ENCODE results near the gene ARMH1.

The ARMH1 gene

DNA sequence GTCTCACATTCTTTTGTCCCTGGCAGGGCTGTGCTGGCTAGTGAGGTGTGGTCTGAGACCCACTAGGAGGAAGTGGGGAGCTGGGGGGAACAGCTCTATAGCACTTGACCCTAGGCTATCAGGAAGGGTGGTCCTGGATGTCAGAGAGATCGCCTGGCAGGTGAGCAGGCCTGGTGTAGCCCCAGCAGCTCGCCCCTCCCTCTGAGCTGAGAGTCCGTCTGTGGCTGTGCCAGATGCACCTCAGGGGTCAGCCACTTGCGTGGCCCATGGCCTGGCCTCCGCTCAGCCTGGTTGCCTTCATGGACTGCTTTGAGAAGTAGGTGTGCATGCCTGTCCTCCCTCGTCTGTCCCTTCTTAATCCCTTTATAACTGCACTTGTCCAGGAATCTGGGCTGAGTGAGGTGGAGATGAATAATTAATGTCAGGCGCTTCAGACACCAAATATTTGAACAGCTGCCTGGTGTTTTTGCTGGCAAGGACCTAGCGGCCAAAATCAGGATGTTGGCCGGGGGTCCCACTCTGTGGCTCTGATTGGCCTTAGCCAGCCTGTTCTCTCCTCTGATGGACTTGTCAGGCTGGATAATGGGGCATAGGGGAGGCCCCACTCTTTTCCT lies 30.7 kb upstream of the ARMH1 start:
- no peak overlapping the region for H3K4me3 ChIP-seq (ENCODE audit: low read length)
- peaks cover 5% of the 10 kb centered on the region for H3K36me3 ChIP-seq (replicated peaks; ENCODE audit: low read depth, low read length)
- no peak for TF ChIP-seq EZH2phosphoT487 (IDR thresholded peaks at IDR 0.05; ENCODE audit: low read depth)
- TF ChIP-seq, protein P1, sequence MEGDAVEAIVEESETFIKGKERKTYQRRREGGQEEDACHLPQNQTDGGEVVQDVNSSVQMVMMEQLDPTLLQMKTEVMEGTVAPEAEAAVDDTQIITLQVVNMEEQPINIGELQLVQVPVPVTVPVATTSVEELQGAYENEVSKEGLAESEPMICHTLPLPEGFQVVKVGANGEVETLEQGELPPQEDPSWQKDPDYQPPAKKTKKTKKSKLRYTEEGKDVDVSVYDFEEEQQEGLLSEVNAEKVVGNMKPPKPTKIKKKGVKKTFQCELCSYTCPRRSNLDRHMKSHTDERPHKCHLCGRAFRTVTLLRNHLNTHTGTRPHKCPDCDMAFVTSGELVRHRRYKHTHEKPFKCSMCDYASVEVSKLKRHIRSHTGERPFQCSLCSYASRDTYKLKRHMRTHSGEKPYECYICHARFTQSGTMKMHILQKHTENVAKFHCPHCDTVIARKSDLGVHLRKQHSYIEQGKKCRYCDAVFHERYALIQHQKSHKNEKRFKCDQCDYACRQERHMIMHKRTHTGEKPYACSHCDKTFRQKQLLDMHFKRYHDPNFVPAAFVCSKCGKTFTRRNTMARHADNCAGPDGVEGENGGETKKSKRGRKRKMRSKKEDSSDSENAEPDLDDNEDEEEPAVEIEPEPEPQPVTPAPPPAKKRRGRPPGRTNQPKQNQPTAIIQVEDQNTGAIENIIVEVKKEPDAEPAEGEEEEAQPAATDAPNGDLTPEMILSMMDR (IDR thresholded peaks at IDR 0.05; ENCODE audit: low read depth, low read length): no peak
- no peaks in the 10 kb centered on the region for H4K20me1 ChIP-seq (ENCODE audit: insufficient read depth, low read length)
- H3K4me2 ChIP-seq (ENCODE audit: low read length): no peak overlapping the region
- no peaks in the 10 kb centered on the region for H3K9me3 ChIP-seq (ENCODE audit: insufficient read depth, low read length)
- no peak overlapping the region for H2AFZ ChIP-seq (ENCODE audit: low read depth, low read length)
- H3K79me2 ChIP-seq (ENCODE audit: low read length): no peaks in the 10 kb centered on the region
- no peak overlapping the region for H3K9ac ChIP-seq (ENCODE audit: low read length)
- H3K27me3 ChIP-seq (ENCODE audit: low read depth, low read length): no peaks in the 10 kb centered on the region
- no peaks in the 10 kb centered on the region for H3K4me1 ChIP-seq (ENCODE audit: low read length)
- no peak overlapping the region for H3K27ac ChIP-seq (ENCODE audit: low read length)

DNA sequence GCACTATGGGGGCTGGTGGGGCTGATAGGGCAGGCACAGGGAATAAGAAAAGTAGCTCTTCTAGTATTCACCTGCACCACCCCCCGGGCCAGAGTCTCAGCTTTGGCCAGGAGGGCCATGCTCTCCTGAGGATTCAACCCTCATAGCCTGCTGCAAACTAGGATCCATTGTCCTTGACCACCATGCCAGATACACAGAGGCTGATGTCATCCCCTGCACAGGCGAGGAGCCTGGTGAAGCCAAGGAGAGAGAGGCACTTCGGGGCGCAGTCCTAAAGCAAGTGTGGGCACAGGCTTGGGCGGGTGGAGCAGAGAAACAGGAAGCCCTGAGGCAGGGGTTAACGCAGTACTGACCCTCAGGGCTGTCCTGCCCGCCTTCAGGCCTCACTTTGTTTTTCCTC lies 29.7 kb upstream of the ARMH1 start:
- H3K27me3 ChIP-seq (ENCODE audit: low read depth, low read length): no peaks in the 10 kb centered on the region
- no peaks in the 10 kb centered on the region for H3K36me3 ChIP-seq (replicated peaks; ENCODE audit: low read depth, low read length)
- no peak overlapping the region for H3K4me3 ChIP-seq (ENCODE audit: low read length)
- H3K4me1 ChIP-seq (ENCODE audit: low read length): no peaks in the 10 kb centered on the region
- H4K20me1 ChIP-seq (ENCODE audit: insufficient read depth, low read length): no peaks in the 10 kb centered on the region
- H3K79me2 ChIP-seq (ENCODE audit: low read length): no peaks in the 10 kb centered on the region
- no peaks in the 10 kb centered on the region for H3K9me3 ChIP-seq (ENCODE audit: insufficient read depth, low read length)
- no peak overlapping the region for H3K9ac ChIP-seq (ENCODE audit: low read length)
- H3K27ac ChIP-seq (ENCODE audit: low read length): no peak overlapping the region
- no peak overlapping the region for H3K4me2 ChIP-seq (ENCODE audit: low read length)
- TF ChIP-seq, protein P1 (IDR thresholded peaks at IDR 0.05; ENCODE audit: low read depth, low read length): no peak
- TF ChIP-seq EZH2phosphoT487 (IDR thresholded peaks at IDR 0.05; ENCODE audit: low read depth): no peak
- no peak overlapping the region for H2AFZ ChIP-seq (ENCODE audit: low read depth, low read length)

DNA sequence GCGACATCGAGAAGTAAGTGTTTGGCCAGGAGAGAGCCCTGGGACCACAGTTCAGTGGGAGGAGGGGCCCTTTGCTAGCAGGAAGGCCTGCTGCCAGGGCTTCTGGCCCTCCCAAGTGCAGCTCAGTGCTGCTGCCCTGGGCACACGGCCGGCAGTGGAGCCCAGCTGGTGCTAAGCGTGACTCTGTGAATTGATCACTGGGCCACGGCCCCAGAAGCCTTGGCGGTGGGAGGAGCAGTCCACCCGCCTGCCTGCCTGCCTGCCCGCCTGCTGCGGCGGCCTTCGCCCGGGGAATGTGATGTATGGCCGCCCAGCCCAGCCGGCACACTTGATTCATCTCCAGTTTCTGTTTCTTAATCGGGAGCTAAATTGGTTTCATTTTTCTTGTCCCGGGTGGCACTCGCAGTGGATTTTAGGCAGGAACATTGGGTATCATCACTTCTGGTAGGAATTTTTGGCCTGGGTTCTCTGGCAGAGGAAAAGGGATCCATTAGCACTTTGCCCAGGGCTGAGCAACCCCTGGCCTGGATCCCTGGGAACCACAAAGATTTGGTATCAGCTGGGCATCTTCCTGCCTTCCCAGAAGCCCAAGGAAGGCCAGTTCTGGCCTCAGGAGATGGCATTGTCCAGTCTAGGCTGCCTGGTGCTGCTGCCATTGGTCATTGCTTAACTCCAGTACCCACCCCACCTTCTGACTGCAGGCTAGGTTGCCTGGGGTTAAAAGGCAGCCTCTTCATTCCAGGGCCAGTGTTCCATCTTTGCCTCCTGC lies 28.9 kb upstream of the ARMH1 start:
- no peak for TF ChIP-seq EZH2phosphoT487 (IDR thresholded peaks at IDR 0.05; ENCODE audit: low read depth)
- TF ChIP-seq, protein P1 (IDR thresholded peaks at IDR 0.05; ENCODE audit: low read depth, low read length): no peak
- Histone ChIP-seq H3K79me2 (ENCODE audit: low read length) (no peaks in the 10 kb centered on the region), H3K4me2 (ENCODE audit: low read length) (no peak overlapping the region), H2AFZ (ENCODE audit: low read depth, low read length) (no peak overlapping the region), H3K9me3 (ENCODE audit: insufficient read depth, low read length) (no peaks in the 10 kb centered on the region), H3K36me3 (replicated peaks; ENCODE audit: low read depth, low read length) (no peaks in the 10 kb centered on the region), H3K4me3 (ENCODE audit: low read length) (no peak overlapping the region), H3K27ac (ENCODE audit: low read length) (no peak overlapping the region), H3K4me1 (ENCODE audit: low read length) (no peaks in the 10 kb centered on the region), H3K27me3 (ENCODE audit: low read depth, low read length) (no peaks in the 10 kb centered on the region), H4K20me1 (ENCODE audit: insufficient read depth, low read length) (no peaks in the 10 kb centered on the region), H3K9ac (ENCODE audit: low read length) (no peak overlapping the region)

DNA sequence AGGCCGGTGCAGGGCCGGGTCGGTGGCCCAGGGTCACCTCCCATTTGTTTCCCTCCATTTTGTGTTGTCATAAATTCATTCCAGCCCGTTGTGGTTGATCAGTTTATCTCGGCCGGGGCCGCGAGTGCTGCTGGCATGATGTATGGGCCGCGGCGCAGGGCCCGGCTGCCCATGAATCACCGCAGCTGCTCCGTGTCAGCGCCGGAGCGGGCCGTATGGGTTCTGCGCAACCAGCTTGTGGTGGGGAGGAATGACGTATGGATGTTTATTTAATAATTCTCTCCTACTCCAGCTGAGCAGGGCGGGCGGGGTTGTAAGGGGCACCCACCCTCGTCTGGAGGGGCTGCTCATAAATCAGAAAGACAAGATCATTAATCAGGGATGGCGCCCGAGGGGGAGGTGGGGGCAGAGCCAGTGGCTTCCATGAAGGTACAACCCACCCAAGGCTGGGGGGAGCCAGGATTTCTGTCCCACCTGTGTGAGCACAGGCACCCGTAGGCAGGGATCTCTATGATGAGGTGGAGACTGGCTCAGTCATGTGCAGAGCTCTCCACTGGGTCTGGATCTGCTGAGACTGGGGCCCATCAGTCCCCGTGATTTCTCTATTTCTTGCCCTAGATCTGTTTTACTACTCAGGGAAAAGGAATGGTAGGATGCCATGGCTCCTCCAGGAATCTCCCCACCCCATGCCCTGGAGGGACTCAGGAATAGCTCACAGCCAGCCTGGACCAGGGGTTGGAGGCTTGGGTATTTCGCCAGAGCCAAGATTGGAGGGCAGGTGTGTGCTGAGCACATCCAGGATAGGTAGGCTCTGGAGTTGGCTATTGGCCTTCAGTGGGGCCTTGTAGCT lies 28.0 kb upstream of the ARMH1 start:
- H3K27me3 ChIP-seq (ENCODE audit: low read depth, low read length): no peaks in the 10 kb centered on the region
- no peaks in the 10 kb centered on the region for H3K79me2 ChIP-seq (ENCODE audit: low read length)
- H3K27ac ChIP-seq (ENCODE audit: low read length): no peak overlapping the region
- no peaks in the 10 kb centered on the region for H3K9me3 ChIP-seq (ENCODE audit: insufficient read depth, low read length)
- no peaks in the 10 kb centered on the region for H4K20me1 ChIP-seq (ENCODE audit: insufficient read depth, low read length)
- no peak overlapping the region for H3K4me3 ChIP-seq (ENCODE audit: low read length)
- no peak overlapping the region for H2AFZ ChIP-seq (ENCODE audit: low read depth, low read length)
- H3K4me2 ChIP-seq (ENCODE audit: low read length): no peak overlapping the region
- no peak overlapping the region for H3K9ac ChIP-seq (ENCODE audit: low read length)
- H3K4me1 ChIP-seq (ENCODE audit: low read length): no peaks in the 10 kb centered on the region
- no peaks in the 10 kb centered on the region for H3K36me3 ChIP-seq (replicated peaks; ENCODE audit: low read depth, low read length)
- TF ChIP-seq, protein P1 (IDR thresholded peaks at IDR 0.05; ENCODE audit: low read depth, low read length): no peak
- TF ChIP-seq EZH2phosphoT487 (IDR thresholded peaks at IDR 0.05; ENCODE audit: low read depth): no peak
